GM10248 (cell line): Measurements from ENCODE around the gene AP1S1.

Experiments used
- CTCF ChIA-PET: fragments of 300-600 bp; sonication (Branson Sonifier 250); formaldehyde crosslinking; extraction: SDS; loops from one replicate; lab custom pipeline; 2021; ENCODE audit warnings: antibody characterized with exemption; lab: Yijun Ruan, JAX
- POLR2A ChIA-PET: fragments of 350-650 bp; sonication (Branson Sonifier 250); formaldehyde crosslinking; extraction: SDS; loops from one replicate; lab custom pipeline; 2020; ENCODE audit warnings: antibody characterized with exemption; lab: Yijun Ruan, JAX
- DNase-seq: peaks from one replicate; pipeline ENCODE4 v3.0.0; 2012; ENCODE audit errors: extremely low spot score
- CTCF ChIP-seq: IDR thresholded peaks from 2 replicates; pipeline ENCODE4 v1.5.1; 2012; ENCODE audit warnings: mild to moderate bottlenecking, low read depth; ENCODE audit errors: extremely low read depth, missing control alignments, control extremely low read depth

AP1S1 gene

GRCh38 chr7:101137651-101138212, 16.5 kb upstream of the AP1S1 start:
- POLR2A ChIA-PET = interaction anchor here (1.7 kb wide), 1 partner anchor 11 kb away, joined by 6 read pairs; the partner anchor contains the start of gene SERPINE1
- no peak for TF ChIP-seq CTCF
- CTCF ChIA-PET = interaction anchor here (0.6 to 12.5 kb wide), 12 partner anchors 9 to 263 kb away, joined by 3 to 186 read pairs (median 4); partner anchors contain the start of genes PLOD3, SERPINE1, SRRT and ZNHIT1

GRCh38 chr7:101138213-101138870, 15.9 kb upstream of the AP1S1 start:
- peak; percentile 46 for TF ChIP-seq CTCF
- POLR2A ChIA-PET = interaction anchor here (1.7 kb wide), 1 partner anchor 11 kb away, joined by 6 read pairs; the partner anchor contains the start of gene SERPINE1

More at GRCh38 chr7:101137651-101138212, 16.5 kb upstream of the AP1S1 start:
- no peak for DNase-seq

GRCh38 chr7:101140339-101140699, 14.0 kb upstream of the AP1S1 start:
- no peak for TF ChIP-seq CTCF
- CTCF ChIA-PET = interaction anchor here (1.2 to 12.5 kb wide), 8 partner anchors 12 to 272 kb away, joined by 3 to 186 read pairs (median 6); partner anchors contain the start of gene SERPINE1
- no peak for DNase-seq
- POLR2A ChIA-PET = no interaction called here

More at GRCh38 chr7:101138213-101138870, 15.9 kb upstream of the AP1S1 start:
- DNase-seq = peak; percentile 80
- CTCF ChIA-PET = interaction anchor here (0.6 to 12.5 kb wide), 12 partner anchors 9 to 264 kb away, joined by 3 to 186 read pairs (median 4); partner anchors contain the start of genes PLOD3, SERPINE1, SRRT and ZNHIT1

GRCh38 chr7:101140746-101141382, 13.4 kb upstream of the AP1S1 start:
- ChIA-PET POLR2A (no interaction called here), CTCF (interaction anchor here (0.8 to 12.5 kb wide), 11 partner anchors 12 to 271 kb away, joined by 3 to 186 read pairs (median 5); partner anchors contain the start of genes SERPINE1 and TRIM56)
- no peak for TF ChIP-seq CTCF
- no peak for DNase-seq

- CTCF ChIA-PET = interaction anchor here (0.9 to 3.0 kb wide), 7 partner anchors 9 to 130 kb away, joined by 3 to 31 read pairs (median 5); no protein-coding TSS in a partner anchor
- DNase-seq = no peak
- POLR2A ChIA-PET = no interaction called here
- no peak for TF ChIP-seq CTCF
Observed at GRCh38 chr7:101151908-101152651, 2.2 kb upstream of the AP1S1 start.
